Fibroblast of the aortic adventitia (primary cell): ENCODE results near the gene MGAT4A. TPM values are rescaled to one million over a fixed set of nuclear protein-coding genes. Genes with fewer than 3 reads are reported as not detected.

Experiments
- DNase-seq: peaks from one replicate; pipeline ENCODE4 v3.0.0-alpha.2; 2010; ENCODE audit warnings: low read depth
- H3K4me3 ChIP-seq: 2 replicates; pipeline ENCODE4 v1.5.1; 2011; ENCODE audit warnings: low read depth, mild to moderate bottlenecking, control low read depth, low read length, moderate library complexity
- total RNA-seq: library from RNA; depleted of rRNA; stranded (reverse); fragments of >200 nt; gene quantifications from 2 replicates; pipeline ENCODE4 v1.2.3, GENCODE V29; 2012; ENCODE audit warnings: low replicate concordance
- TF ChIP-seq, protein P1 (sequence below): IDR thresholded peaks from 2 replicates; pipeline ENCODE4 v1.5.1; 2011; ENCODE audit warnings: mild to moderate bottlenecking, low read length, control low read depth, inconsistent platforms; ENCODE audit not compliant: insufficient read depth

Gene MGAT4A
- total RNA-seq, 1 donor = 0.36 TPM

DNA sequence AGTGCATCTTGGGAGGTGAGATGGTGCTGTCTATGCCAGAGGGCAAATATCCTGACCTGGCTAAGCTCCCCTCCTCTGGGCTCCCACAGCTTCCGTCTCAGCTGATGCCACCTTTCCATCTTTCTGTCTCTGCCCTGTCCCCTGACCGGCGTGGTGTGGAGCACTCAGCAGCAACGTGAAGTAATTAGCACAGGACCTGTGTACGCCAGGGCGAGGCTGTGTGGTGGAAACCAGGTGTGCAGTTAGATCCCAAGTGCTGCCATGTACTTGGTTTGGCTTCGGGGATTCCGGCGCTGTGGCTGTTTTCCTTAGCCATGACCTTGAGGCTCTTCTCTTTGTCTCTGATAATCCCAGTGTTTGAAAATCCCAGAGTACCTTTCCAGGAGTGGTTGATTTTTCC, 159.1 kb downstream of the MGAT4A start:
- H3K4me3 ChIP-seq = no peak overlapping the region
- no peak for DNase-seq
- TF ChIP-seq, protein P1, sequence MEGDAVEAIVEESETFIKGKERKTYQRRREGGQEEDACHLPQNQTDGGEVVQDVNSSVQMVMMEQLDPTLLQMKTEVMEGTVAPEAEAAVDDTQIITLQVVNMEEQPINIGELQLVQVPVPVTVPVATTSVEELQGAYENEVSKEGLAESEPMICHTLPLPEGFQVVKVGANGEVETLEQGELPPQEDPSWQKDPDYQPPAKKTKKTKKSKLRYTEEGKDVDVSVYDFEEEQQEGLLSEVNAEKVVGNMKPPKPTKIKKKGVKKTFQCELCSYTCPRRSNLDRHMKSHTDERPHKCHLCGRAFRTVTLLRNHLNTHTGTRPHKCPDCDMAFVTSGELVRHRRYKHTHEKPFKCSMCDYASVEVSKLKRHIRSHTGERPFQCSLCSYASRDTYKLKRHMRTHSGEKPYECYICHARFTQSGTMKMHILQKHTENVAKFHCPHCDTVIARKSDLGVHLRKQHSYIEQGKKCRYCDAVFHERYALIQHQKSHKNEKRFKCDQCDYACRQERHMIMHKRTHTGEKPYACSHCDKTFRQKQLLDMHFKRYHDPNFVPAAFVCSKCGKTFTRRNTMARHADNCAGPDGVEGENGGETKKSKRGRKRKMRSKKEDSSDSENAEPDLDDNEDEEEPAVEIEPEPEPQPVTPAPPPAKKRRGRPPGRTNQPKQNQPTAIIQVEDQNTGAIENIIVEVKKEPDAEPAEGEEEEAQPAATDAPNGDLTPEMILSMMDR = no peak

DNA sequence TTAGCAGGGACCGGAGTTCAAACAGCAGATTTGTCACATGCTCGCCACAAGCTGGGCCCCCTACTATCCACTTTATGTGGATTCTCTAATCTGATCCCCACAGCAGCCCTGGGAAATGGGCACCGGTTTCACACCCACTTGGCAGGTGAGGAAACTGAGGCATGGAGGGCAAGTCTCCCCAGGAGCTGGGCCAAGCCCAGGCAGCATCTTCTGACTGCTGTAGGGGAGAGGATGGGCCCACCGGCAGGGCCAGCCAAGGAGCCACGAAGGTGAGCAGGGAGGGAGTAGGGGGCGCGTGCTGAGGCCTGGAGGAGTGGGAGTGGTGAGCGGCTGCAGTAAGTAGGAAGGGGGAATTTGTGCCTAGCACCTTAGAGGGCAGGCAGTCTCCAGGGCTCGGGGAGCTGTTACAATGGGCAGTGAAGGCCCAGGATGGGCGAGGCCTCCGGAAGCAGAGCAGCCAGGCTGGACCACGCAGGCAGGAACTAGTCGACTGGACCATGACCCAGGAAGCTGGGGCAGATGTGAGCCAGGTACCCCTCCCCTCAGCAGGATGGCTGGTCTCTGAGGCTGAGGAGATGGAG, 159.7 kb downstream of the MGAT4A start:
- no peak overlapping the region for H3K4me3 ChIP-seq
- no peak for DNase-seq
- TF ChIP-seq, protein P1 = no peak

DNA sequence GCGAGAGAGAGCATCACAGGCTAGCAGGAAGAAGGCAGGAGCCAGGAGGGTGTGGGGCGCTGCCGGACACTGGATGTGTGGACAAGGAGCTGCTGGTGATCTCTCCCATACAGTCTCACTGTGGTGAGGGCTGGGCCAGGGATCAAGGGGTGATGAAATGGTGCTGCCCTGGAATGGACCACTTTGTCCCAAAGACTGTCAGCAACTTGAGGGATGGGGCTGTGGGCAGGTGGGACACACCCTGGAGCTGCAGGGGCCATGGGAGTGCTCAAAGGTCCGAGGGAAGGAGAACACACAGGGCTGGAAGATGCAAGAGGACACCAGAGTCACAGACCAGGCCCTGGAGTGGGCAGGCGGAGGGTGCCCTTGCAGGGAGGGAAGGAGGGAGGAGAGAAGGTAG, 160.6 kb downstream of the MGAT4A start:
- TF ChIP-seq, protein P1 = no peak
- H3K4me3 ChIP-seq = no peak overlapping the region
- DNase-seq = no peak

DNA sequence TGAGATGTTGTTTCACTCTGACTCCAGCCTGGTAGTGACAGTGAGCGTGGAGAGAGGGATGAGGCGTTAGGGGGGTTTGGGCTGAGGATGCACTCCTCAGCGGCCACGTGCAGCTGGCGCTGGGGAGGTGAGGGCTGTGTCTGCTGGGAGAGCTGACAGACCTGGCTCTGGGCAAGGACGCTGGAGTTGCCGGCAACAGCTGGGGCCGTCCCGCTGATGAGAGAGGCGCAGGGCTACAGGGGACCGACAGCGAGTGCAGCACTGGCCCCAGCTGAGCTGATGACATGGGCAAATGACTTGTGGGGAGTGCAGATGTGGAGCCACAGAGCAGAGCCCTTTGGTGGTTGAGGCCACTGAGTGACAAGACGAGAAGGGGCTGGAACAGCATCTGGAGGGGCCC, 161.0 kb downstream of the MGAT4A start:
- DNase-seq = no peak
- TF ChIP-seq, protein P1 = no peak
- no peak overlapping the region for H3K4me3 ChIP-seq

DNA sequence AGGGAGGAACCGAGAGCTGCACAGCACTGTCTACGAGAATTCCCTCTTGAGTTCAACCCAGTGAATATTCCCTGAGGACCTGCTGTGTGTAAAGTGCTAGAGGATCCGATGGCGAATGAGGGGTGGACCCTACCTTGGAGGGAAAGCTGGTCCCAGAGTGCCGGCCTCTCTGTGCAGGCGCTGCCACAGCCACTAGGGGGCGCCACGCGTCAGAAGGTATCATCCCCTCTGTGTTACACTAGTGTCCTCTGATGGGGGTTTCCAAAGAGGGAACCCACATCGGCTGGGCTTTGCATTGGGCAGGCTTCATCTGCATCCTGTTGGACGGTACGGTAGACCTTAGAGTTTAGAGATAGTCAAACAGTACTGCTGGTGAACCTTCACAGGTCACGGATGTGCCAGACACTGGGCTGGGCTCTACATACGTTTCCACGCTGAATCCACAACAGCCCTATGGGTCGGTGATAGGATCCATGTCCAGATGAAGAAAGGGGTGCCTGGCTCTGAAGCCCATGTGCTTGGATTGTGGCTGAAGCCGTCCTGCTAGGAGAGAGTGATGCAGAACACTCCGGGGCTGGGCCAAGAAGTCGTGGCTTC, 161.6 kb downstream of the MGAT4A start:
- TF ChIP-seq, protein P1 = peak; percentile 89
- DNase-seq = peak; percentile 6
- H3K4me3 ChIP-seq = no peak overlapping the region

Other genes with a start within 250 kb of the MGAT4A start
- gene COA5, start 122.6 kb downstream of the MGAT4A start, total RNA-seq = 15.0 and 22.6 TPM in 2 replicates
- gene UNC50, start 122.5 kb downstream of the MGAT4A start, total RNA-seq = 42.8 and 49.6 TPM in 2 replicates
- not detected in 2 replicates for gene CRACDL, start 205.1 kb upstream of the MGAT4A start, total RNA-seq